Midbrain (tissue), 1 donor: ENCODE results near the gene BCORL1.

Experiments
- DNase-seq: peaks from one replicate; lab custom pipeline; 2025; lab: John Stamatoyannopoulos, UW

BCORL1 gene

GRCh38 chrX:130012683-130013082 is 30.2 kb downstream of the BCORL1 start:
- no peak for DNase-seq

- no peak for DNase-seq
These were observed 31.2 kb downstream of the BCORL1 start for GRCh38 chrX:130013661-130014060.

- no peak for DNase-seq
These were observed 31.9 kb downstream of the BCORL1 start for GRCh38 chrX:130014356-130014755.

GRCh38 chrX:130014770-130015169 is 32.3 kb downstream of the BCORL1 start:
- DNase-seq = no peak

- DNase-seq = no peak
These were observed 32.7 kb downstream of the BCORL1 start for GRCh38 chrX:130015181-130015580.

GRCh38 chrX:130018143-130018542 is 35.7 kb downstream of the BCORL1 start:
- no peak for DNase-seq

GRCh38 chrX:130020661-130021324 is 38.4 kb downstream of the BCORL1 start:
- no peak for DNase-seq

GRCh38 chrX:130024127-130024526 is 41.7 kb downstream of the BCORL1 start:
- peak; percentile 1 for DNase-seq

- no peak for DNase-seq
These were observed 42.8 kb downstream of the BCORL1 start for GRCh38 chrX:130025256-130025655.

- no peak for DNase-seq
These were observed 45.1 kb downstream of the BCORL1 start for GRCh38 chrX:130027569-130027968.

- DNase-seq = no peak
These were observed 45.8 kb downstream of the BCORL1 start for GRCh38 chrX:130028196-130028595.

GRCh38 chrX:130030826-130031225 is 48.4 kb downstream of the BCORL1 start:
- peak; percentile 18 for DNase-seq

GRCh38 chrX:130032552-130032951 is 50.1 kb downstream of the BCORL1 start:
- DNase-seq = no peak

GRCh38 chrX:130034178-130034577 is 51.7 kb downstream of the BCORL1 start:
- no peak for DNase-seq

GRCh38 chrX:130039847-130040246 is 57.4 kb downstream of the BCORL1 start:
- DNase-seq = no peak

- DNase-seq = no peak
These were observed 65.0 kb downstream of the BCORL1 start for GRCh38 chrX:130047416-130047815.

GRCh38 chrX:130048686-130049222 is 66.3 kb downstream of the BCORL1 start:
- no peak for DNase-seq

GRCh38 chrX:130049821-130050220 is 67.4 kb downstream of the BCORL1 start:
- no peak for DNase-seq

GRCh38 chrX:130051176-130051845 is 68.9 kb downstream of the BCORL1 start:
- no peak for DNase-seq

- DNase-seq = no peak
These were observed 70.8 kb downstream of the BCORL1 start for GRCh38 chrX:130053236-130053635.

- DNase-seq = no peak
These were observed 72.7 kb downstream of the BCORL1 start for GRCh38 chrX:130055103-130055502.

GRCh38 chrX:130055899-130056298 is 73.5 kb downstream of the BCORL1 start:
- no peak for DNase-seq

- DNase-seq = no peak
These were observed 74.8 kb downstream of the BCORL1 start for GRCh38 chrX:130057209-130057608.

- DNase-seq = no peak
These were observed 76.2 kb downstream of the BCORL1 start for GRCh38 chrX:130058652-130059051.
